GM21737 (cell line): ENCODE results near the gene CDK11B.
"Not testable (repeated sequence)": the region's sequence is repeated elsewhere in the genome, so short reads cannot be mapped to it uniquely, and the experiment has no call there.

Experiments used
- ATAC-seq: cut with Tn5 transposase; IDR thresholded peaks from one replicate; pipeline ENCODE4 v1.9.1; 2021; ENCODE audit warnings: mild to moderate bottlenecking, moderate library complexity; ENCODE audit not compliant: unreplicated experiment

Gene CDK11B

DNA sequence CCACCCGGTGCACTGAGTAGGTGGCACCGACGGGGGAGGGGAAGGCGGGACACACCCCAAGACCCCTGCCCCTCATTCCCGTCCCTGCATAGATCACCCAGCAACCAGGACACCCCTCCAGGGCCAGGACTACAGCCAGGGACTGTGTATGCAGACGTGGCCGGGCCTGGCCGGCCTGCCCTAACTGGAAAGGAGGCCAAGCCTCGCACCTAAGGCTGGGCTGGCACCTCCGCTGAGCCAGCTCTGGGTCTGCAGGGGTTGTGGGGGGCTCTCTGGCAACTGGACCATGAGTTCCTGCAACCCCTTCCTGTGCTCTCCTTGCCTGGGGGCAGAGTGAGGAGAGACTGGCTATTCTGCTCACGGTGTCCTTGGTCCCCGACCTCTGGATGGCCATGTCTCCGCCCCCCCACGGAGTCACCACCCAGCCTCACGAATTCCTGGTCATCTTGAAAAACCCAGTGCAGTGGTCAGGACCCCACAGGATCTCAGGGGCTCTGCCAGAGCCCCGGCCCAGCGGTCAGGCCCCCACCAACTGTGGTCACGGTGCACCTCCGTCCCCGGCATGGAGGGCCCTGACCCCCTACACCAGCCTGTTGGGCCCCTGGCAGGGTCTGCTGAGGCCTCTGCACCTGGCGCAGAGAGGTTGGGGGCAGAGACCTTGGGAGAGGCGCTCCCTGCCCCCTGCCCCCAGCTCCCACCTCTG lies 57.8 kb downstream of the CDK11B start:
- no peak for ATAC-seq

DNA sequence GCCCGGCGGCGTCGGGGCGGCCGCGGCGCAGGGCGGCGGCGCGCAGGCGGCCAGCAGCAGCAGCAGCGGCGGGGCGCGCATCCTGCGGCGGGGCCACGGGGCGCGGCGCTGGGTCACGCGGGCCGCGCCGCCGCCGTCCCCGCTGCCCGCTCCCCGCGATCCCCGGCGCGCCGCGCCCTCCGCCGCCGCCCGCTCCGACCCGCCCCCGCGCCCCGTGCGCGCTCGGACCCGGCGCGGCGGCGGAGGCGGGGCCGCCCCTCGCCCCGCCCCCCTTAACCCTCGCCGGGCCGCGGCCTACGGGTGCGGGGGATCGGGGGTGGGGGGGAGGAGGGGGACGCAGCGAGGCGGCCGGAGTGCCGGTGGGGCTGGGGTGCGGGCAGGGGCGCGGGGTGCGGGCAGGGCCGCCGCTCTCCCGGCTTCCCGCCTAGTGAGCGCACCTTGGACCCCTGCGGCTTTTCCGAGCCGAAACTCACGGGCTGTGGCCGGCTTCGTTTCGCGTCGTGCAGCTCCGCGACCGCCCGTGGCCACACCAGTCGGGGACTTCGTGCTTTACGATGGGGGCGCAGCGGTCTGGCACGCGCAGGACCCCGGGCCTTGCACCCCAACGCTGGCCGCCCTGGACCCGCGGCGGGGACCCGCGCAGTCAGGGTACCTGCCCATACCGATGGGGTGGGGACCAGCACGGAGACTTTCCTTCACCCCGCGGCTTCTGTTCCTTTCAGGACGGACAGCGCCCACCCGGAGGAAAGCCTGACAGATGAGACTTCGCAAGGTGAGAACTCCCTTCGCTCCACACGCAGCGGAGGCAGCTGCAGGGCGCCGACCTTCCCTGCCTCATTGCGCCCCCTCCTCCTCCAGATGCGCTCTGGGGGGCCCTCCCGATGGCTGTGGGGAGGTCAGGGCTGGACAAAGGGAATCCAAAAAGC lies 58.6 kb downstream of the CDK11B start, which contains the start of gene FNDC10:
FNDC10 (minus strand) TSS at position 201 of the 926 bp plus-strand sequence; CDS start at position 81, 120 bp downstream.
- ATAC-seq, result no peak

DNA sequence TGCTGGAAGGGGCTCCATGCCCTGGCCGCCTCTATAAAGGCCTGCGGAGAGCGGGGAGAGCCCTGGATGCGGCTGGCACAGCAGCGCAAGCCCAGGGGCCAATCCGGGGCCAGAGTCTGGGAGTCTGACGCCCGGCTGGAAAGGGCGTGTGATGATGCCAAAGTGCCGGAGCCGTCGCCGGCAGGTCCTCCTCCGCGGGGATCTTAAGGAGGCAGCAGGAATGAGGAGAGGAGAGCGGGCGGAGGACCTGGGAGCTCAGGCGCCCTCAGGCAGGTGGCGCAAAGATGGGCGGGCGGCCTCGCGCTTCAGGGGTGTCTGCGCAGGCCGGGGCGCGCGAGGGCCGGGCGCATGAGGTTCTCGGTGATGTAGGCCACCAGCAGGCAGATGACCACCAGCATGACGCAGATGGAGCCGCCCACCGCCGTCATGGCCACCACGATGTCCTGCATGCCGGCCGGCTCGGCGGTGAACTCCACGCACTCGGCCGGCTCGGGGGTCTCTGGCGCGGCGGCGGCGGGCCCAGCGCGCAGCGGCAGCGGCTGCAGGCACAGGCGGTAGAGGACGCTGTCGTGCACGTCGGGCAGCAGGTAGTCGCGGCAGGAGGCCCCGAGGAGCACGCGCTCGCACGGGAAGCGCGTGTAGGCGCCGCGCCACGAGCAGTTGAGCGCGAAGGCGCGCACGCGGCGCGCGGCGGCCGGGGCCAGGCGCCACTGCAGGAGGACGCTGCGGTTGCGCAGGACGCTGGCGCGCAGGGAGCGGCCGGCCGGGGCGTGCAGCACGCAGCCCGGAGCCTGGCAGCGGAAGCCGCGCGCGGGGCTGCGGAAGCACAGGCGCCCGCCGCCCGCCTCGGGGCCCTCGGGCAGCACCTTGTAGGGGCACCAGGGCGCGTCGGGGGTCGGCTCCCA lies 59.5 kb downstream of the CDK11B start:
- no peak for ATAC-seq

DNA sequence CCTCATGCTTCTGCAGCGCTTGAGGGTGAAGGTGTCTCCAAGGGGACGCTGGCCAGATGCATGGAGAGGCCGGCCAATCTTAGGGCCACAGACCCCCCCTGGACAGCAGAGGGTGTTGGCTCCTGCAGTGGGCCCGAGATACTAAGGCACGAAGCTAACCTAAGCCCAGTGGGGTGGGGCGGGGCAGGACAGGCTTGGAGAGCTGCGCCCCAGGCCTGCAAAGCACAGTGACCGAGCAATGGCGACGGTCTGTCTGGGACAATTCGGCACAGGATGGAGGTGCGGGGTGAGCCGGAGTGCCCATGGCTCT lies 60.1 kb downstream of the CDK11B start:
- ATAC-seq, result no peak

- no peak for ATAC-seq
Measured at GRCh38 chr1:1598051-1598719, 60.6 kb downstream of the CDK11B start.

GRCh38 chr1:1597275-1597930 lies 61.4 kb downstream of the CDK11B start:
- ATAC-seq, result no peak

- no peak for ATAC-seq
Measured at GRCh38 chr1:1596493-1597274, 62.1 kb downstream of the CDK11B start.

- not testable (repeated sequence) for ATAC-seq
Measured at GRCh38 chr1:1595341-1595740, 63.5 kb downstream of the CDK11B start.

- no peak for ATAC-seq
Measured at GRCh38 chr1:1594602-1595260, 64.1 kb downstream of the CDK11B start.

- no peak for ATAC-seq
Measured at GRCh38 chr1:1593834-1594601, 64.8 kb downstream of the CDK11B start.

DNA sequence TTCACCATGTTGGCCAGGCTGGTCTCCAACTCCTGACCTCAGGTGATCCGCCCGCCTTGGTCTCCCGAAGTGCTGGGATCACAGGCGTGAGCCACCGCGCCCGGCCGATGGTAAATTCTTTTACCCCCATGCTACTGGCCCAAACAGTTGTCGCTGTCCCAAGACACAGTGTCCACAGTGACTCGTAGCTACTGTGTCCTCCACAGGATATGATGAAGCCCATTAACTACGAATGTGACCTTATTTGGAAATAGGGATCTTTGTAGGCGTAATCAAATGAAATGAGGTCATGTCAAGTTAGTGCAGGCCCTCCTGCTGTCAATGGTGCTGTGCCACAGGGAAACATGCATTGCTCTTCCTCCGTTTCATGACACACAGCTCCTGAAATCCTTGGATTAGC lies 67.4 kb downstream of the CDK11B start:
- no peak for ATAC-seq
